Measurements from ENCODE around the gene RANBP1. TPM values are rescaled to one million over a fixed set of nuclear protein-coding genes. Genes with fewer than 3 reads are reported as not detected.

Gene RANBP1
- polyA plus RNA-seq, 1 of the 3 experiments (the other 2 are of a cell fraction), result 502 TPM

DNA sequence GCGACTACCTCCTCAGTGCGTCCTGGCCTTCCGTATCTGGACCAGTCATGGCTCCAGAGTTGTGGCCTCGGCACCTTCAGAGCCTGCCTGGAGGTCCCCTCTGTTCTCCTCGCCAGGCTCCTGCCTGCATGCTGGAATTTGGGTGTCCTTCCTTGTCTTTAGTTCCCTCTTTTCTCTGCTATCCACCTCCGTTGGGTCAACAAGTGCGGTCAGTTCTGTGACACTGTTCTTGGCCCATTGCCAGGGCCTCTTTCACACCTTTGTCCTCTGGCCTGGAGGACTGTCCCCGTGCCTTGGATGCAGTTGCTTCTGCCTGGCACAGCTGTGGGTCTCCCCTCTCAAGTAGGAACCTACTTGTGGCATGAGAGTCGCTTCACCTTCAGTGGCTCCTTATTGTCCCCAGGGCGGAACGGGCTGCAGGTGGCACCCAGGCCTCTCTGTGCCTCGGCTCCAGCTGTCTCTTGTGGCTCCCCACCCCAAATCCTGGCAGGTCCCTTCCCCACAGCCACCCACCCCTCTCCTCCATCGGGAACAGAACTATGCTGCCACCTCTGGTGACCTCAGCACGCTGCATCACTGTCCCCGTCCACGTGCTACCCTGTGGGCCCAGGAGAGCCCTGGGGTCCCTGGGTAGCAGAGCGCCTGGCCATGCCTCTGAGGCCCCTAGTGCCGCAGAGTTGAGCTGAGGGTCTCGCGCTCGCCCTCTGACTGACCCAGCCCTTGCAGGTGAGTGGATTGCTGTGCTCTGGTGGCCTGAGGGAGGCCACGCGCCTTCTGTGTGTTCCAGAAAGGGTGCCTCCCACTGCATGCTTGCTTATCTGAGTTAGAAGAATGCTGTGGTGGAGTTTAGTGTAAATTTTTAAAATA lies 31.1 kb upstream of the RANBP1 start:
- CTCF ChIA-PET, result interaction anchor here (0.7 to 2.2 kb wide), 10 partner anchors 9 to 121 kb away, joined by 3 to 10 read pairs (median 3); partner anchors contain the start of gene RANBP1
- POLR2A ChIA-PET, result no interaction called here
- Histone ChIP-seq H3K79me2 (ENCODE audit: insufficient read depth) (peaks cover 89% of the 10 kb centered on the region), H3K27me3 (ENCODE audit: insufficient read depth) (no peaks in the 10 kb centered on the region), H3K27ac (ENCODE audit: low read depth in 2 of 2, low read length in 1 of 2) (peak overlapping the region in 1 of 2 experiments; percentile 39; a peak in 1 of 4 replicates), H3K9me2 (no peaks in the 10 kb centered on the region), H3K9me3 (no peaks in the 10 kb centered on the region), H3K9ac (no peak overlapping the region), H4K20me1 (ENCODE audit: insufficient read depth) (peaks cover 70% of the 10 kb centered on the region), H2AFZ (ENCODE audit: low read depth) (no peak overlapping the region), H3K4me1 (ENCODE audit: control insufficient read depth in 1 of 2, insufficient read depth in 2 of 2, low read depth in 1 of 2, low read length in 1 of 2) (peaks cover 7 to 27% of the 10 kb centered on the region in 2 experiments; a peak in 1 of 4 replicates), H3F3A (replicated peaks; ENCODE audit: insufficient read depth) (peaks cover 2% of the 10 kb centered on the region), H3K4me2 (no peak overlapping the region), H3K4me3 (ENCODE audit: low read depth in 2 of 2, low read length in 1 of 2) (no peak overlapping the region; a peak in 1 of 4 replicates), H3K36me3 (replicated peaks in 1 of 2; ENCODE audit: control insufficient read depth in 1 of 2, insufficient read depth in 2 of 2, low read length in 1 of 2) (peaks cover 44 to 51% of the 10 kb centered on the region in 2 experiments)
- peak; percentile 88 for DNase-seq
- TF ChIP-seq PBX3 (IDR thresholded peaks at IDR 0.05) (no peak), MXI1 (IDR thresholded peaks at IDR 0.05; ENCODE audit: low read depth, low read length) (peak; percentile 91), CHD2 (IDR thresholded peaks at IDR 0.05; ENCODE audit: low read length, partially characterized antibody) (no peak), FOXJ3 (CRISPR knock-in tag; IDR thresholded peaks at IDR 0.05) (no peak), YY1 (IDR thresholded peaks at IDR 0.05; ENCODE audit: low read depth) (no peak), USF2 (IDR thresholded peaks at IDR 0.05; ENCODE audit: borderline replicate concordance, low read depth, low read length) (no peak), SMC3 (IDR thresholded peaks at IDR 0.05; ENCODE audit: low read depth, low read length) (no peak), TEAD4 (IDR thresholded peaks at IDR 0.05; ENCODE audit: borderline replicate concordance, insufficient read depth) (no peak), RAD21 (IDR thresholded peaks at IDR 0.05; ENCODE audit: low read length) (peak; percentile 52), IRF3 (IDR thresholded peaks at IDR 0.05; ENCODE audit: low read depth, low read length) (no peak), SIN3A (IDR thresholded peaks at IDR 0.05; ENCODE audit: borderline replicate concordance, low read depth, low read length) (no peak), EP300 (IDR thresholded peaks at IDR 0.05; ENCODE audit: borderline replicate concordance in 1 of 2, low read depth in 1 of 2, low read length in 1 of 2) (no peak), JUND (IDR thresholded peaks at IDR 0.05) (no peak), FOSL2 (IDR thresholded peaks at IDR 0.05; ENCODE audit: borderline replicate concordance, low read depth) (no peak), ELF1 (IDR thresholded peaks at IDR 0.05) (no peak), MEF2A (IDR thresholded peaks at IDR 0.05; ENCODE audit: borderline replicate concordance, low read depth) (no peak), POLR2AphosphoS5 (IDR thresholded peaks at IDR 0.05; ENCODE audit: low read depth, low read length) (no peak), NRF1 (IDR thresholded peaks at IDR 0.05; ENCODE audit: low read depth, low read length) (no peak), TCF12 (IDR thresholded peaks at IDR 0.05) (no peak), NFIC (IDR thresholded peaks at IDR 0.05; ENCODE audit: borderline replicate concordance) (no peak; the same call in 1 of the 2 replicates)
- TF ChIP-seq, protein P1, sequence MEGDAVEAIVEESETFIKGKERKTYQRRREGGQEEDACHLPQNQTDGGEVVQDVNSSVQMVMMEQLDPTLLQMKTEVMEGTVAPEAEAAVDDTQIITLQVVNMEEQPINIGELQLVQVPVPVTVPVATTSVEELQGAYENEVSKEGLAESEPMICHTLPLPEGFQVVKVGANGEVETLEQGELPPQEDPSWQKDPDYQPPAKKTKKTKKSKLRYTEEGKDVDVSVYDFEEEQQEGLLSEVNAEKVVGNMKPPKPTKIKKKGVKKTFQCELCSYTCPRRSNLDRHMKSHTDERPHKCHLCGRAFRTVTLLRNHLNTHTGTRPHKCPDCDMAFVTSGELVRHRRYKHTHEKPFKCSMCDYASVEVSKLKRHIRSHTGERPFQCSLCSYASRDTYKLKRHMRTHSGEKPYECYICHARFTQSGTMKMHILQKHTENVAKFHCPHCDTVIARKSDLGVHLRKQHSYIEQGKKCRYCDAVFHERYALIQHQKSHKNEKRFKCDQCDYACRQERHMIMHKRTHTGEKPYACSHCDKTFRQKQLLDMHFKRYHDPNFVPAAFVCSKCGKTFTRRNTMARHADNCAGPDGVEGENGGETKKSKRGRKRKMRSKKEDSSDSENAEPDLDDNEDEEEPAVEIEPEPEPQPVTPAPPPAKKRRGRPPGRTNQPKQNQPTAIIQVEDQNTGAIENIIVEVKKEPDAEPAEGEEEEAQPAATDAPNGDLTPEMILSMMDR (IDR thresholded peaks at IDR 0.05), result peak; percentile 51
- TF ChIP-seq, protein P2, sequence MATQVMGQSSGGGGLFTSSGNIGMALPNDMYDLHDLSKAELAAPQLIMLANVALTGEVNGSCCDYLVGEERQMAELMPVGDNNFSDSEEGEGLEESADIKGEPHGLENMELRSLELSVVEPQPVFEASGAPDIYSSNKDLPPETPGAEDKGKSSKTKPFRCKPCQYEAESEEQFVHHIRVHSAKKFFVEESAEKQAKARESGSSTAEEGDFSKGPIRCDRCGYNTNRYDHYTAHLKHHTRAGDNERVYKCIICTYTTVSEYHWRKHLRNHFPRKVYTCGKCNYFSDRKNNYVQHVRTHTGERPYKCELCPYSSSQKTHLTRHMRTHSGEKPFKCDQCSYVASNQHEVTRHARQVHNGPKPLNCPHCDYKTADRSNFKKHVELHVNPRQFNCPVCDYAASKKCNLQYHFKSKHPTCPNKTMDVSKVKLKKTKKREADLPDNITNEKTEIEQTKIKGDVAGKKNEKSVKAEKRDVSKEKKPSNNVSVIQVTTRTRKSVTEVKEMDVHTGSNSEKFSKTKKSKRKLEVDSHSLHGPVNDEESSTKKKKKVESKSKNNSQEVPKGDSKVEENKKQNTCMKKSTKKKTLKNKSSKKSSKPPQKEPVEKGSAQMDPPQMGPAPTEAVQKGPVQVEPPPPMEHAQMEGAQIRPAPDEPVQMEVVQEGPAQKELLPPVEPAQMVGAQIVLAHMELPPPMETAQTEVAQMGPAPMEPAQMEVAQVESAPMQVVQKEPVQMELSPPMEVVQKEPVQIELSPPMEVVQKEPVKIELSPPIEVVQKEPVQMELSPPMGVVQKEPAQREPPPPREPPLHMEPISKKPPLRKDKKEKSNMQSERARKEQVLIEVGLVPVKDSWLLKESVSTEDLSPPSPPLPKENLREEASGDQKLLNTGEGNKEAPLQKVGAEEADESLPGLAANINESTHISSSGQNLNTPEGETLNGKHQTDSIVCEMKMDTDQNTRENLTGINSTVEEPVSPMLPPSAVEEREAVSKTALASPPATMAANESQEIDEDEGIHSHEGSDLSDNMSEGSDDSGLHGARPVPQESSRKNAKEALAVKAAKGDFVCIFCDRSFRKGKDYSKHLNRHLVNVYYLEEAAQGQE (IDR thresholded peaks at IDR 0.05; ENCODE audit: low read depth, low read length), result no peak
- 80% methylated on average over 22 of the region's 23 CpGs for WGBS (ENCODE audit: low lambda C conversion rate)

All from SK-N-SH (cell line).